Esophagus muscularis mucosa (tissue), 4 donors: Measurements from ENCODE around the gene MREG. TPM values are rescaled to one million over a fixed set of nuclear protein-coding genes. Genes with fewer than 3 reads are reported as not detected.

Source experiments
- DNase-seq: peaks from one replicate; pipeline ENCODE4 v3.0.0-alpha.2; 2017; ENCODE audit errors: extremely low spot score
- H3K27ac ChIP-seq, 4 donors: fragments of 200-600 bp; sonication (generic); replicated peaks in 1 of 4; 1 replicate in 3 of 4; 2 replicates in 1 of 4; pipeline ENCODE4 v1.5.1; 2016 to 2019; ENCODE audit warnings: mild to moderate bottlenecking in 1 of 4
- H3K27me3 ChIP-seq, 4 donors: fragments of 200-600 bp; sonication (generic); one replicate each; pipeline versions ENCODE4 v1.5.1 to v1.6.0; 2016 to 2019
- H3K36me3 ChIP-seq, 4 donors: fragments of 200-600 bp; sonication (generic); one replicate each; pipeline ENCODE4 v1.5.1; 2016 to 2019
- H3K4me1 ChIP-seq, 4 donors: fragments of 200-600 bp; sonication (generic); one replicate each; pipeline ENCODE4 v1.5.1; 2016 to 2019
- H3K4me3 ChIP-seq, 4 donors: fragments of 200-600 bp; sonication (generic); 1 replicate in 2 of 4; 2 replicates in 2 of 4; pipeline ENCODE4 v1.5.1; 2016 to 2019; ENCODE audit warnings: mild to moderate bottlenecking in 4 of 4, moderate library complexity in 1 of 4
- H3K9me3 ChIP-seq, 4 donors: fragments of 200-600 bp; sonication (generic); 1 replicate in 3 of 4; 2 replicates in 1 of 4; pipeline ENCODE4 v1.5.1; 2016 to 2019
- EP300 ChIP-seq: sonication (generic); formaldehyde crosslinking; IDR thresholded peaks from one replicate; pipeline ENCODE4 v1.6.1; 2017; ENCODE audit warnings: antibody characterized with exemption
- POLR2A ChIP-seq: fragments of 450-650 bp; IDR thresholded peaks from one replicate; pipeline ENCODE4 v1.6.1; 2017; ENCODE audit warnings: antibody characterized with exemption, moderate library complexity, mild to moderate bottlenecking, low read depth
- POLR2AphosphoS5 ChIP-seq, 2 donors: sonication (generic); formaldehyde crosslinking; IDR thresholded peaks; one replicate each; pipeline ENCODE4 v1.6.1; 2017; ENCODE audit warnings: antibody characterized with exemption in 2 of 2
- WGBS: methylation state at CpG from one replicate; pipeline ENCODE4 v1.1.5; 2018; 5-methylcytosine and 5-hydroxymethylcytosine counted together
- intact Hi-C: fragments of 100-400 bp; cut with DNase I; formaldehyde crosslinking; loops from one replicate; pipeline ENCODE4 v1.15.1; 2023
- total RNA-seq, 4 donors: library from RNA; depleted of rRNA; stranded (reverse); fragments of >200 nt; gene quantifications; one replicate each; pipeline versions ENCODE4 v1.1.0 to v1.2.1, GENCODE V29; 2016
- TF ChIP-seq, protein P1 (sequence below), 3 experiments: fragments of 200-600 bp in 2 of 3; fragments of 450-650 bp in 1 of 3; sonication (generic) in 2 of 3; IDR thresholded peaks; one replicate each; pipeline ENCODE4 v1.5.1; 2017 to 2019; ENCODE audit warnings: antibody characterized with exemption in 3 of 3, mild to moderate bottlenecking in 2 of 3, moderate library complexity in 1 of 3

The MREG gene
- total RNA-seq, 4 donors from 2014 or later: 0.40 to 1.2 (median 0.70) TPM

DNA sequence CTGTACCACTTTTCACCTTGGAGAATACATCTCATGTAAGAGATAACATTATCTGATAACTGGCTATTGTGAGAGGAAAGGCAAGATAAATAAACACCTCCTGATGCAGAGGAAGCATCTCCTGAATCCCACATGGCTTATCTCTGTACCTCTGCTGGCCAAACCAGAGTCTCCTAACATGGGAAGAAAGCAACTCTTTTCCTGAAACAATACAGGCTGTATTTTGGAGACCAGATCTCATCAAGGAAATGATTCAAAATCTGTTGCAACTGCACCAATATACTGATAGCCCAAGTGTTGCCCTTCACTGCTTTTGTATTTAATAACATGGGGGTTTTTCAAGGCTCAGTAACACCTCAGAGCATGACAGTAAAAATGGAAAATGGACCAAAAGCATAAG lies 106.9 kb downstream of the MREG start:
- Histone ChIP-seq H3K27ac (no peak overlapping the region), H3K4me3 (no peak overlapping the region), H3K36me3 (no peaks in the 10 kb centered on the region), H3K9me3 (no peaks in the 10 kb centered on the region), H3K4me1 (peaks cover 0 to 1% (median 0%) of the 10 kb centered on the region in 4 donors), H3K27me3 (no peaks in the 10 kb centered on the region)
- intact Hi-C loops: no loop called here
- TF ChIP-seq POLR2A: no peak
- TF ChIP-seq, protein P1, sequence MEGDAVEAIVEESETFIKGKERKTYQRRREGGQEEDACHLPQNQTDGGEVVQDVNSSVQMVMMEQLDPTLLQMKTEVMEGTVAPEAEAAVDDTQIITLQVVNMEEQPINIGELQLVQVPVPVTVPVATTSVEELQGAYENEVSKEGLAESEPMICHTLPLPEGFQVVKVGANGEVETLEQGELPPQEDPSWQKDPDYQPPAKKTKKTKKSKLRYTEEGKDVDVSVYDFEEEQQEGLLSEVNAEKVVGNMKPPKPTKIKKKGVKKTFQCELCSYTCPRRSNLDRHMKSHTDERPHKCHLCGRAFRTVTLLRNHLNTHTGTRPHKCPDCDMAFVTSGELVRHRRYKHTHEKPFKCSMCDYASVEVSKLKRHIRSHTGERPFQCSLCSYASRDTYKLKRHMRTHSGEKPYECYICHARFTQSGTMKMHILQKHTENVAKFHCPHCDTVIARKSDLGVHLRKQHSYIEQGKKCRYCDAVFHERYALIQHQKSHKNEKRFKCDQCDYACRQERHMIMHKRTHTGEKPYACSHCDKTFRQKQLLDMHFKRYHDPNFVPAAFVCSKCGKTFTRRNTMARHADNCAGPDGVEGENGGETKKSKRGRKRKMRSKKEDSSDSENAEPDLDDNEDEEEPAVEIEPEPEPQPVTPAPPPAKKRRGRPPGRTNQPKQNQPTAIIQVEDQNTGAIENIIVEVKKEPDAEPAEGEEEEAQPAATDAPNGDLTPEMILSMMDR (IDR thresholded peaks at IDR 0.05): no peak
- TF ChIP-seq POLR2AphosphoS5 (IDR thresholded peaks at IDR 0.05): no peak
- no peak for TF ChIP-seq EP300
- no peak for DNase-seq

DNA sequence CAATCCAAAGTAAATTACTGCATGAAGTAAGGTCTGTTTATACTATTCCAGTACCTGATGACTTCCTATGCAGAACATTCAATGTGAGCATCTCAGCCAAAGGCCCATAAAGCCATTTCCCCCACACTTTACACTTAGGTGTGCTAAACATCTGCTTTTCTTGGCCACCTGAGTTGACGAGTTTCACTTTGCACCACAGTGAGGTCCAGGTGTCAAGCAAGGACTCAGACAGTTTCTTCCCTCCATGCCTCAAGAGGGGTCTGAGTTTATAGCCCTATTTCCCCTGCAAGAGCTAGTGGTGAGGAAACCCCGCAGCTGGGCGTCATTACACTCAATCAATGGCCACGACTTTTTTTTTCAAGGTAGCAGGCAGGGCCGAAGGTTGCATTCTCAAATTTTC lies 107.7 kb downstream of the MREG start:
- H3K9me3 ChIP-seq: no peaks in the 10 kb centered on the region
- no peak for DNase-seq
- H3K4me3 ChIP-seq: no peak overlapping the region
- WGBS: 68% methylated on average over 5 of the region's 5 CpGs
- no peaks in the 10 kb centered on the region for H3K27me3 ChIP-seq
- intact Hi-C loops: no loop called here
- TF ChIP-seq, protein P1 (IDR thresholded peaks at IDR 0.05): no peak
- TF ChIP-seq POLR2A: no peak
- TF ChIP-seq POLR2AphosphoS5 (IDR thresholded peaks at IDR 0.05): no peak
- TF ChIP-seq EP300: no peak
- H3K36me3 ChIP-seq: no peaks in the 10 kb centered on the region
- no peak overlapping the region for H3K27ac ChIP-seq
- peaks cover 0 to 6% (median 3%) of the 10 kb centered on the region in 4 donors for H3K4me1 ChIP-seq

DNA sequence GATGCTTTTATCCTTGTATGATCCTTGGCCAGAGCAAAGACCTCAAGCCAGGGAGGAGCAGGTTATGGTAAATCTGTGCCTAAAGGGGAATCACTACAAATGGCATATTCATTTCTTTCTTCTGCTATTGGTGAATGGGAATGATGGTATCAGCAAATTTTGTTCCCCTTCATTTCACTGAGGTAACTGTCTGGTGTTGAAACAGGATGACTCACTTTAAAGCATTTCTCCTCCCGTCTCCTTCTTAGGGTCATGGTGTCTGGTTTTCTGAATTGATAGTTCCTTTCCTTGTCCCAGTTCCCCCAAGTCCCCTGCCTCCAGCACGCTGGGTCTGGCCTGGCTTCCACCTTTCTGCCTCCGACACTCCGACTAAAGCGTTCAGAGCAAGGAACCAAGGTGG lies 109.2 kb downstream of the MREG start:
- 86% methylated on average over 5 of the region's 5 CpGs for WGBS
- H3K4me1 ChIP-seq: peaks cover 0 to 6% (median 3%) of the 10 kb centered on the region in 4 donors
- no peak for TF ChIP-seq EP300
- TF ChIP-seq POLR2A: no peak
- TF ChIP-seq, protein P1 (IDR thresholded peaks at IDR 0.05): no peak
- TF ChIP-seq POLR2AphosphoS5 (IDR thresholded peaks at IDR 0.05): no peak

DNA sequence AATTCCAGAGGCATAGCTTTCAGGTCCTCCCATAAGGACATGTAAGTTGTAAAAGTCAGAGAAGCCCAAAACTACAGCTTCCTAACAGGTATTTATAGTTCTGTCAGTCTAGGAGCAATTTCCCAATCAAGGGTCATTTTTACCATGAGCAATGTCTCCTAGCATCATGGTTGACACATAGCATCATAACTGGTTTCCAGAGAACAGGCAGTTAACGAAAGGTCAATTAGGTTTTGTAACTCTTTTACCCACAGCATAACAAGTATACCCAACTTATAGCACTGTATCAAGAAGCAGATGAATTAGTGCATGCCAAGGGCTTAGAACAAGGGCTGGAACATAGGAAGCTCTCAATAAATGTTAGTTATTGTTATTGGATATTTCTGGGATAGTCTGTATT lies 110.1 kb downstream of the MREG start:
- intact Hi-C loops: loop anchor here (5.0 kb wide), 1 partner anchor 51 kb away; no protein-coding TSS in a partner anchor
- Histone ChIP-seq H3K27ac (no peak overlapping the region), H3K4me3 (no peak overlapping the region), H3K27me3 (no peaks in the 10 kb centered on the region), H3K4me1 (peaks cover 0 to 6% (median 3%) of the 10 kb centered on the region in 4 donors), H3K9me3 (no peaks in the 10 kb centered on the region), H3K36me3 (no peaks in the 10 kb centered on the region)
- no peak for DNase-seq
- WGBS: 86% methylated on average over 1 of the region's 1 CpG
- TF ChIP-seq POLR2AphosphoS5 (IDR thresholded peaks at IDR 0.05) (no peak), EP300 (no peak), POLR2A (no peak)
- TF ChIP-seq, protein P1 (IDR thresholded peaks at IDR 0.05): no peak

More for the DNA sequence above, 109.2 kb downstream of the MREG start:
- intact Hi-C loops: loop anchor here (5.0 kb wide), 1 partner anchor 52 kb away; no protein-coding TSS in a partner anchor
- no peak for DNase-seq
- Histone ChIP-seq H3K4me3 (no peak overlapping the region), H3K27me3 (no peaks in the 10 kb centered on the region), H3K9me3 (no peaks in the 10 kb centered on the region), H3K36me3 (no peaks in the 10 kb centered on the region), H3K27ac (no peak overlapping the region)

DNA sequence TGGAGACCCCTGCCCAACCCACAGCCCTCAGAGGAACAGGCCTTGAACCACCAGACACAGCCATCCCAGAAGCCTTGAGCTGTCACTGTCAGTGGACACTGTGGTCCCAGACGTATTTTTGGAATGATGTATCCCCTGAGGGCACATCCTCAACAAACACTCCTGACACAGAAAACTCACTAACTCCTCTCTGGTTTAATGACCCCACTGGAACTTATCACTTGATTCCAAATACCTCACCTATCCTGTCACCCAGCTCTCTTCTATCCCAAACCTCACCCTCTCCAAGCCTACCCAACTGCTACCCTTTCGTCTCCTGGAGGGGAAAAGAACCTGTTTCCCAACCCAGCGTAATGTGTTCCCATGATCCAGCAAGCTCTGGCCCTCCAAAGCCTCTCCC lies 111.6 kb downstream of the MREG start:
- no peak for DNase-seq
- H3K27ac ChIP-seq: no peak overlapping the region
- H3K9me3 ChIP-seq: no peaks in the 10 kb centered on the region
- H3K27me3 ChIP-seq: no peaks in the 10 kb centered on the region
- no peak overlapping the region for H3K4me3 ChIP-seq
- no peaks in the 10 kb centered on the region for H3K36me3 ChIP-seq
- 73% methylated on average over 3 of the region's 3 CpGs for WGBS
- TF ChIP-seq EP300: no peak
- TF ChIP-seq, protein P1 (IDR thresholded peaks at IDR 0.05): no peak
- TF ChIP-seq POLR2A: no peak
- TF ChIP-seq POLR2AphosphoS5 (IDR thresholded peaks at IDR 0.05): no peak
- H3K4me1 ChIP-seq: peaks cover 0 to 6% (median 3%) of the 10 kb centered on the region in 4 donors
- intact Hi-C loops: loop anchor here (5.0 kb wide), 1 partner anchor 49 kb away; no protein-coding TSS in a partner anchor
